RWPE2 (cell line): Measurements from ENCODE around the gene TSEN2.

Source experiments
- ATAC-seq: fragments of 200-7000 bp; cut with Tn5 transposase; 3 replicates; pipeline ENCODE4 v1.9.1; 2021; ENCODE audit warnings: low read depth
- DNase-seq: peaks from one replicate; pipeline ENCODE4 v3.0.0-alpha.2; 2020; ENCODE audit warnings: low spot score
- H3K27ac ChIP-seq: fragments of 450-650 bp; 2 replicates; pipeline ENCODE4 v1.5.1; 2017; ENCODE audit warnings: mild to moderate bottlenecking; ENCODE audit not compliant: poor library complexity, severe bottlenecking
- H3K27me3 ChIP-seq: fragments of 250-450 bp; sonication (Bioruptor Pico); 2 replicates; pipeline ENCODE4 v1.5.1; 2021; ENCODE audit warnings: mild to moderate bottlenecking, moderate library complexity; ENCODE audit not compliant: insufficient read depth, poor library complexity, severe bottlenecking
- H3K36me3 ChIP-seq: fragments of 250-450 bp; sonication (Bioruptor Pico); 2 replicates; pipeline ENCODE4 v1.5.1; 2020; ENCODE audit warnings: low read depth, mild to moderate bottlenecking, moderate library complexity
- H3K4me1 ChIP-seq: fragments of 250-450 bp; sonication (Bioruptor Pico); 2 replicates; pipeline ENCODE4 v1.5.1; 2021; ENCODE audit warnings: mild to moderate bottlenecking, moderate library complexity; ENCODE audit not compliant: insufficient read depth, poor library complexity, severe bottlenecking
- H3K4me3 ChIP-seq: fragments of 250-450 bp; sonication (Bioruptor Pico); 2 replicates; pipeline ENCODE4 v1.5.1; 2021; ENCODE audit warnings: mild to moderate bottlenecking, moderate library complexity; ENCODE audit not compliant: severe bottlenecking
- H3K9me3 ChIP-seq: fragments of 250-450 bp; sonication (Bioruptor Pico); 2 replicates; pipeline ENCODE4 v1.5.1; 2021; ENCODE audit warnings: mild to moderate bottlenecking, moderate library complexity; ENCODE audit not compliant: severe bottlenecking
- CTCF ChIP-seq: fragments of 450-650 bp; IDR thresholded peaks from one replicate; pipeline ENCODE4 v1.5.1; 2017; ENCODE audit warnings: mild to moderate bottlenecking, moderate library complexity; ENCODE audit not compliant: poor library complexity, severe bottlenecking

The TSEN2 gene

GRCh38 chr3:12579905-12580304 is 95.6 kb downstream of the TSEN2 start:
- Histone ChIP-seq H3K4me3 (no peak overlapping the region), H3K27me3 (no peaks in the 10 kb centered on the region), H3K36me3 (peaks cover 81% of the 10 kb centered on the region), H3K27ac (no peak overlapping the region), H3K4me1 (no peaks in the 10 kb centered on the region), H3K9me3 (no peaks in the 10 kb centered on the region)
- DNase-seq (no peak), ATAC-seq (no peak; the same call in 2 of the 3 replicates)
- TF ChIP-seq CTCF: no peak

GRCh38 chr3:12582730-12583129 is 98.5 kb downstream of the TSEN2 start:
- peaks cover 83% of the 10 kb centered on the region for H3K36me3 ChIP-seq
- TF ChIP-seq CTCF: no peak

More at GRCh38 chr3:12582730-12583129, 98.5 kb downstream of the TSEN2 start:
- no peak overlapping the region for H3K4me3 ChIP-seq
- H3K4me1 ChIP-seq: no peaks in the 10 kb centered on the region
- no peaks in the 10 kb centered on the region for H3K27me3 ChIP-seq
- no peaks in the 10 kb centered on the region for H3K9me3 ChIP-seq
- DNase-seq (no peak), ATAC-seq (no peak)
- H3K27ac ChIP-seq: no peak overlapping the region
